Stimulated activated CD8-positive, alpha-beta memory T cell treated with anti-CD3 and anti-CD28 coated beads, Interleukin-2, amount 100 ng/mL, for 48 hours (primary cell): ENCODE results near the gene LIN7C.

Source experiments
- DNase-seq, 2 donors: peaks; one replicate each; pipeline ENCODE4 v3.0.0-alpha.2; 2020; ENCODE audit warnings: low read depth in 2 of 2

Gene LIN7C

GRCh38 chr11:27447288-27448183 lies 59.0 kb downstream of the LIN7C start:
- DNase-seq, result no peak

- no peak for DNase-seq
These were observed 60.9 kb downstream of the LIN7C start for GRCh38 chr11:27445625-27446024.

GRCh38 chr11:27444801-27445215 lies 61.8 kb downstream of the LIN7C start:
- no peak for DNase-seq
